DND-41 (cell line): ENCODE data around the gene TRIM65.

ENCODE experiments used
- EZH2 ChIP-seq: IDR thresholded peaks from 3 replicates; pipeline ENCODE4 v1.6.1; 2012; ENCODE audit warnings: borderline replicate concordance, low read depth, mild to moderate bottlenecking, moderate library complexity, low read length, inconsistent platforms; ENCODE audit not compliant: severe bottlenecking
- TF ChIP-seq, protein P1 (sequence below): IDR thresholded peaks from 2 replicates; pipeline ENCODE4 v1.5.1; 2012; ENCODE audit warnings: borderline replicate concordance, low read length, moderate library complexity, mild to moderate bottlenecking; ENCODE audit not compliant: poor library complexity, severe bottlenecking; ENCODE audit errors: extremely low read depth

DNA sequence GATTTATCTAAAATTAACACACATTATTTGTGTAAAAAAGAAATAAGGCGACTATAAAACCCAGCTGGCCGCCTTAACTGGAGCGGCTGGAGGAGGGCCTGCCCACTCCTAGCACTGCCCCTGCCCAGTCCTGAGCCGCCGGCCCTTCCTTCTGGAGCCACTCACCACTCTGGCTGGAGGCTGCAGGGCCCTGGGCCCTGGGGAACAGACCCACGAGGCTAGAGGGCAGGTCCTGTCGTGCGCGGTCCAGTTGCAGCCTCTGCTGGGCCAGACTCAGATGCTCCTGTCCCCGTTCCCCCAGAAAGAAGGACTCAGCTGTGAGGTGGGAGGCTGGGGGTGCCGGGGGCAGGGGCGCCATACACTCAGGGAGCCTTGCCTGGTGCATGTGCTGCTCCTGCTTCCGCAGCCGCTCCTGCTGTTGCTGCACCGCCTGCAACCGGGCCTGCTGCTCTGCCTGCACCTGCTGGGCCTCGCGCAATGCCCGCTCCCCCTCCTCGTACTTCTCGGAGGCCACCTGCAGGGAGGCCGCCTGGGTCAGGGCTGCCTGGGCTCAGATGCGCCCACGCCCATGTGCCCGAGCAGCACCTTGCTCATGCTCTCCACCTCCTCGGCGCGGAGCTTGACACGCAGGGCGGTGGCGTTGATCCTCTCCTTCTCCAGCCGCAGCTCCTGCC lies 16.9 kb upstream of the TRIM65 start:
- TF ChIP-seq EZH2, result no peak
- TF ChIP-seq, protein P1, sequence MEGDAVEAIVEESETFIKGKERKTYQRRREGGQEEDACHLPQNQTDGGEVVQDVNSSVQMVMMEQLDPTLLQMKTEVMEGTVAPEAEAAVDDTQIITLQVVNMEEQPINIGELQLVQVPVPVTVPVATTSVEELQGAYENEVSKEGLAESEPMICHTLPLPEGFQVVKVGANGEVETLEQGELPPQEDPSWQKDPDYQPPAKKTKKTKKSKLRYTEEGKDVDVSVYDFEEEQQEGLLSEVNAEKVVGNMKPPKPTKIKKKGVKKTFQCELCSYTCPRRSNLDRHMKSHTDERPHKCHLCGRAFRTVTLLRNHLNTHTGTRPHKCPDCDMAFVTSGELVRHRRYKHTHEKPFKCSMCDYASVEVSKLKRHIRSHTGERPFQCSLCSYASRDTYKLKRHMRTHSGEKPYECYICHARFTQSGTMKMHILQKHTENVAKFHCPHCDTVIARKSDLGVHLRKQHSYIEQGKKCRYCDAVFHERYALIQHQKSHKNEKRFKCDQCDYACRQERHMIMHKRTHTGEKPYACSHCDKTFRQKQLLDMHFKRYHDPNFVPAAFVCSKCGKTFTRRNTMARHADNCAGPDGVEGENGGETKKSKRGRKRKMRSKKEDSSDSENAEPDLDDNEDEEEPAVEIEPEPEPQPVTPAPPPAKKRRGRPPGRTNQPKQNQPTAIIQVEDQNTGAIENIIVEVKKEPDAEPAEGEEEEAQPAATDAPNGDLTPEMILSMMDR, result no peak
